Stomach smooth muscle (tissue), 2 donors: ENCODE measurements around the gene FOXJ3.

Experiments used
- H3K27ac ChIP-seq: one replicate; pipeline ENCODE4 v1.7.0; 2013; ENCODE audit warnings: mild to moderate bottlenecking, low read length, inconsistent platforms
- H3K27me3 ChIP-seq, 2 donors: one replicate each; pipeline ENCODE4 v1.7.0; 2013; ENCODE audit warnings: low read length in 2 of 2; ENCODE audit not compliant: insufficient read depth in 2 of 2, control insufficient read depth in 1 of 2
- H3K36me3 ChIP-seq, 2 donors: one replicate each; pipeline ENCODE4 v1.7.0; 2013; ENCODE audit warnings: low read length in 2 of 2; ENCODE audit not compliant: control insufficient read depth in 2 of 2, insufficient read depth in 2 of 2
- H3K4me1 ChIP-seq: one replicate; pipeline ENCODE4 v1.7.0; 2013; ENCODE audit warnings: low read length; ENCODE audit not compliant: control insufficient read depth, insufficient read depth
- H3K4me3 ChIP-seq, 2 donors: one replicate each; pipeline ENCODE4 v1.7.0; 2013; ENCODE audit warnings: low read length in 2 of 2
- H3K9ac ChIP-seq, 2 donors: one replicate each; pipeline ENCODE4 v1.7.0; 2013; ENCODE audit warnings: low read length in 2 of 2, mild to moderate bottlenecking in 1 of 2
- H3K9me3 ChIP-seq, 2 donors: one replicate each; pipeline ENCODE4 v1.7.0; 2013; ENCODE audit warnings: low read length in 2 of 2; ENCODE audit not compliant: control insufficient read depth in 2 of 2
- donor health status: healthy.
- donor health status: Pancreatic carcinoma.

Gene FOXJ3

DNA sequence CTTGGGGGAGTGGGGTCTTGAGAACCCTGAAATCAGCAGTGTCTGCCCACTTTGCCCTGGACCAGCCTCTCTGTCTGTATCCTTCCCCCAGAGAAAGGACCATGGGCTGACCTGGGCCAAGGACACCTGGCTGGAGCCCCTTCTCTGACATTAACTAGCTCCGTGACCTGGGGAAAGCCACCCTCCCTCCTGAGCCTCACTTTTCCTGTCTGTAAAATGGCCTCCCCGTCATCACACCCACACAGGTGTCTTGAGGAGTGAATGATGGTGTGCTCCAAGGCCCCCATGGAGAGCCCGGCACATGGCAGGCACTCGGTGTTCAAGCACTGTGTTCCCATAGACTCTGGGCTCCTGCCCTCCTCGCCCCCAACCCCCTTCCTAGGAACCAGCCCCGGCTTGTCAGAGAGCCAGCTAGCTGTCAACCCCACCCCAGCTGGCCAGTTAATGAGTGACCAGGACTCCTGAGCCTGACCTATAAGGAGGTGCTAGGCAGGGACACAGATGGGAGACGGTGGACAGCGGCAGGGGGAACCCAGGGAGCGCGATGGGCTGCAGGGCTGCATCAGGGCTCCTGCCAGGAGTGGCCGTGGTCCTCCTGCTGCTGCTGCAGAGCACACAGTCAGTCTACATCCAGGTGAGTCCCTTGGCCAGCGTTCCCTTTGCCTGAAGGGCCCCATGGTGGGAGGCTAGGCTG lies 182.0 kb downstream of the FOXJ3 start, which contains the start of gene GUCA2B:
TSS of gene GUCA2B (plus strand) at position 504 of the 694 bp plus-strand sequence. CDS start at position 545, 41 bp downstream.
- Histone ChIP-seq H3K27ac (no peak within 1 kb of the TSS), H3K4me3 (no peak within 1 kb of the TSS), H3K9ac (no peak within 1 kb of the TSS)

DNA sequence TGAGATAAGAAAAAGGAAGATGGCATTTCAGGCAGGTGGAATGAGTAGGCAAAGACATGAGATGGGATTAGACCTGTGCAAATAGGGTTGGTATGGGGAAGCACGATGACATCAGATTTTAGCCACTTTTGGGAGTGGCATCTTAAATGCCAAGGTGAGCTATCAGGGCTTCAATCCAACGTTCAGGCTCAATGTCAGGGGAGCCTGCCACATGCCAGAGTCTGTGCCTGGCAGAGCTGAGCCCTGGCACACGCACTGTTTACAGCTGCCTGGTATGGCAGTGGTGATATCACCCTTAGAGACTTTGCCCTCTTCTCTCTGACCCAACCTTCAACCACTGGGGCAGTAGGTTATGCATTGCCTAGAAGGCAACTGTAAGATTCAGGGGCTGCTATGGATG lies 182.9 kb downstream of the FOXJ3 start:
- Histone ChIP-seq H3K27ac (no peak overlapping the region), H3K4me1 (no peaks in the 10 kb centered on the region), H3K9ac (no peak overlapping the region)

More for the DNA sequence above, 182.0 kb downstream of the FOXJ3 start, which contains the start of gene GUCA2B:
- Histone ChIP-seq H3K27me3 (peaks cover 5 to 11% of the 10 kb centered on the region in 2 donors), H3K4me1 (no peaks in the 10 kb centered on the region), H3K36me3 (no peaks in the 10 kb centered on the region), H3K9me3 (no peaks in the 10 kb centered on the region)

DNA sequence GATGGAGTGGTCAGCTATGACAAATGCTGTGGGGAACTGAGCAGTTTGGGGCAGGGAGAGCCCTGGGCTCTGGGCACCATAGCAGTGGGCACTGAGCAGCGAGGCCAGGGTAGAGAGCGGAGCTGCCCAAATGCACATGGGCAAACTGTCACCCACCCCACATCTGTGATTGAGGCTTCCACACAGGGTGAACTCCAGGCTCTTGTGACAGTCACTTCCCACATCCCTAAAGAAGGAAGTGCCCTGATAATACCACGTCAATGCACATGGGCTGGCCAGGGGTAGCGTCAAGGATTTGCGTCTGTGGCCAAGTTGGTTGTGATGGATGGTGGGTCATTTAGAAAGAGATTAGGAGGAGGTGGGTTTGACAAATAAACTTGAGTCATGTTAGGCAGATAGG lies 184.4 kb downstream of the FOXJ3 start:
- no peaks in the 10 kb centered on the region for H3K4me1 ChIP-seq
- no peaks in the 10 kb centered on the region for H3K36me3 ChIP-seq
- peaks cover 18 to 25% of the 10 kb centered on the region in 2 donors for H3K27me3 ChIP-seq
- H3K9me3 ChIP-seq = no peaks in the 10 kb centered on the region
- H3K4me3 ChIP-seq = no peak overlapping the region
- H3K9ac ChIP-seq = no peak overlapping the region
- no peak overlapping the region for H3K27ac ChIP-seq

More for the DNA sequence above, 182.9 kb downstream of the FOXJ3 start:
- Histone ChIP-seq H3K4me3 (no peak overlapping the region), H3K9me3 (no peaks in the 10 kb centered on the region), H3K36me3 (no peaks in the 10 kb centered on the region), H3K27me3 (peaks cover 11 to 14% of the 10 kb centered on the region in 2 donors)

DNA sequence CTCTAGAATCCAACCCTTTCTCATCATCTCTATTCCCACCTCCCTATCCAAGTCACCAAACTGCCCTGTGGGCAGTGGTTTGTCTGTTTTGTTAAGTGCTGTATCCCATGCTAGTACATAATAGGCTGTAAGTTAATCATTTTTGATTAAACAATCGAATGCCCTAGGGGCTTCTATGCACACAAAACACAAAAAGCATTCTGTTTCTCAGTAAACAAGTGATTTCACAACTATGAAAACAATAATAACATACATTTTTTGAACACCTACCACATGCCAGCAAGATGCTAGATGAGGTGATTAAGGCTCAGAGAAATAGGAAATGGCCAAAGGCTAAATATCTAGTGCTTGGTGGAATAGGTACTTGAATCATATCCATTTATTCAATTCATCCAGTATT lies 186.9 kb downstream of the FOXJ3 start:
- Histone ChIP-seq H3K9ac (no peak overlapping the region), H3K27me3 (peaks cover 26 to 35% of the 10 kb centered on the region in 2 donors), H3K4me1 (no peaks in the 10 kb centered on the region), H3K4me3 (no peak overlapping the region), H3K27ac (no peak overlapping the region), H3K36me3 (no peaks in the 10 kb centered on the region), H3K9me3 (no peaks in the 10 kb centered on the region)

DNA sequence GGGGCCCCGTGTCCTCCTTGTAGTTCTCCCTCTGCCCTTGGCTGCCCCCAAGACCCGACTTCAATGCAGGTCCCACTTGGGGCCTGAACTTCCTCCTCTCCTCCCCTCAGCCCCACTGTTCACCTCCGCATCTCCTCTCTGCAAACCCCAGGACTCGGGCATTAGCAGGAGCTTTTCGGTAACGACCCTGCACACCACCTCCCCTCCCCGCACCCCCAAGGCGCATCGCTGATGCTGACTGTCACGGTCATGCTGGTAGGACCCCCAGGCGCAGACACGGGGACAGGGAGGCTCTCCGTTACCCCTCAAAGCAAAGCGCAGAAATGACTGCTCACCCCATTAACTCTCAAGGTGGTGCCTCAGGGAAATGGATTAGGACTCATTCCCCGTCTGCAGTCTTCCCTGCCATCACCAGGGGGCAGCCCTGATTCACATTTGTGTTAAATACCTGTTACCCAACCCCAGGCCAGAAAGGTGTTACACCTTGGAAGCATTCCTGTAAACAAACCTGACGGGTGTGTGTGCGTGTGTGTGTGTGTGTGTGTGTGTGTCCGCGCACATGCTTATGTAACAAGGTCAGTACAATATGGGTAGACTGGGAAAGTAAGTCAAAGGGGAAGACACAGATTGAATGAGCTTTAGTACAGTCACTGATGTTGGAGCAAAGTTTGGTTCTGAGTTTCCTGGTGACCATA lies 188.3 kb downstream of the FOXJ3 start:
- Histone ChIP-seq H3K9ac (no peak overlapping the region), H3K27me3 (peaks cover 29 to 45% of the 10 kb centered on the region in 2 donors), H3K9me3 (no peaks in the 10 kb centered on the region), H3K4me3 (no peak overlapping the region), H3K36me3 (no peaks in the 10 kb centered on the region), H3K4me1 (no peaks in the 10 kb centered on the region), H3K27ac (no peak overlapping the region)

DNA sequence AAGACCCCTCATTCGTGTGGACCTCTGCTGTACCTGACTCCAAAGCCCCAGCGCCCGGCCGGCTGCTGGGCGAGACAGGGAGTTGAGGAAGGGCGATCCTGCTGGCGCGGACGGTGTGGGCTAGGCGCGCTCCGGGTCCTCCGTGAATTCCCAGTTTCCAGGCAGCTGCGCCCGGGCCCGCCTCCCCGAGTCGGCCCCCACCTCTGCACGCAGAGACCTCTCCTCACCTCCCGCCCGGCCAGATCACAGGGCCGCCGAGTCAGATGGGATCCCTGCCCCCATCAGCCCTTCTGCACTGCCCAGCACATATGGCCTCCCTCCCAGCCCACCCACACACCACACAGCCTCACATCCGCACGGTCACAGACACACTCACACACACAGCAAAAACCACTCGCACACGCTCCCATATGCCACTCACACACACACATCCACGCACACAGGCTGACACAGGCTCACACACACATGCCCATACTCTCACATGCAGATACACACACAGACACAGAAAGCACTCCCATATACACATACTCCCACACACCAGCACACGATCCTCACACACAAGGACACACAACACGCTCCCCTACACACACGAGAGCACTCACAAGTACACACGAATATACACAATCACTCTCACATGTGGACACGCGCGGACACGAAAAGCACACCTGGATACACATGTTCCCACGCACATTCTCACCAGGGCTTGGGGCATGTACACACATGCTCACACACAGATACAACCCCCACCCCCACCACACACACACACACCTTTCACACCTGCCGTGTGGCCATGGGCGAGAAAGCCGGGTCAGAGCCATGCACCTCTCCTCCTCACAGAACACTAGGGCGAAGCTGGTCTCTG lies 189.0 kb downstream of the FOXJ3 start:
- H3K4me3 ChIP-seq = no peak overlapping the region

DNA sequence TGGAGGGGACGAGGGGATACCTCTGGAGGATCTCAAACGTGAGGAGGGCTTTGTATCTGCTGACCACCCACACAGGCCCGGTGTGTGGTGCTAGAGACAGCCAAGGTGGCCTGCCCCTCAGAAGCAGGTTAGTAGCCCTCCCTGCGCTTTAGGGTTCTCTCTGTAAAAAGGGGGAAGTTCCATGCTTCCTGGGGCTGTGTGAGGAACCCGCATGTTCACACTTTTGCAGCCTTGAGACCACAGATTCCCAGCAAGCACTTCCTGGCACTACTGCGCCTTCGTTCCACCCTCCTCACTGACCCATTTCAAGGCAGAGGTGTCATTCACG lies 189.7 kb downstream of the FOXJ3 start:
- Histone ChIP-seq H3K27ac (no peak overlapping the region), H3K27me3 (peaks cover 27 to 42% of the 10 kb centered on the region in 2 donors), H3K4me1 (no peaks in the 10 kb centered on the region), H3K36me3 (no peaks in the 10 kb centered on the region), H3K9ac (no peak overlapping the region), H3K4me3 (no peak overlapping the region), H3K9me3 (no peaks in the 10 kb centered on the region)

More for the DNA sequence above, 189.0 kb downstream of the FOXJ3 start:
- Histone ChIP-seq H3K27ac (no peak overlapping the region), H3K9ac (no peak overlapping the region), H3K36me3 (no peaks in the 10 kb centered on the region), H3K27me3 (peaks cover 29 to 46% of the 10 kb centered on the region in 2 donors), H3K4me1 (no peaks in the 10 kb centered on the region), H3K9me3 (no peaks in the 10 kb centered on the region)

DNA sequence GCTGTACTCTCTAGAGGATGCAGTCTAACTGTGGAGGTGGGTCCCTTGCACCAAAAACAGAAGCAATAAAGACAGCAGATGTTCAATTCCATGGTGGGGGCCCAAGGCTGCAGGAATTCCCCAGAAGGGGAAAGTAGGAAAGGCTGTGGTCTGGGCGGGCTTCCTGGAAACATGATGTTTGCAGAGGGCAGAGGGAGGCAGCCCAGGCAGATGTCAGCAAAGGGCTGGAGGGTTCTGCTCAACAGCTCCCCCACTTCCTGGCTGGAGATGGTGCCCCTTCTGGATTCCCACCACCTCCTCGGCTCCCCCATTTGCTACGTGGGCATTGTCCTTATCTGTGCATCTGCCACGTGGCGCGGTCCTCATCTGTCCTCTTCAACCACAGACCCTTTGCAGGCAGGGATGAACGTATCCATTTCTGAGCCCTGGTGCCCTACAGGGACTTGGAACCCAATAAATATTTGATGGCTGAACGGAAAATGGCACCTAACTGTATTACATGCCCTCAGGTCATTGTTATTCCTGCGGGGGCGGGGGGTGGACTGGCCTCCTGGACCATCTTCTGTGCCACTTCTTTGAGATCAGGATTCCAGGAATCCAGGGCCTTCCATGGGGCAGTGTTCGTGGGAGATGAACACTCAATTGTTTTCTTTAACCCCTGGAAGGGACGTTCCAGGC lies 190.2 kb downstream of the FOXJ3 start:
- Histone ChIP-seq H3K27me3 (peaks cover 27 to 42% of the 10 kb centered on the region in 2 donors), H3K36me3 (no peaks in the 10 kb centered on the region)

DNA sequence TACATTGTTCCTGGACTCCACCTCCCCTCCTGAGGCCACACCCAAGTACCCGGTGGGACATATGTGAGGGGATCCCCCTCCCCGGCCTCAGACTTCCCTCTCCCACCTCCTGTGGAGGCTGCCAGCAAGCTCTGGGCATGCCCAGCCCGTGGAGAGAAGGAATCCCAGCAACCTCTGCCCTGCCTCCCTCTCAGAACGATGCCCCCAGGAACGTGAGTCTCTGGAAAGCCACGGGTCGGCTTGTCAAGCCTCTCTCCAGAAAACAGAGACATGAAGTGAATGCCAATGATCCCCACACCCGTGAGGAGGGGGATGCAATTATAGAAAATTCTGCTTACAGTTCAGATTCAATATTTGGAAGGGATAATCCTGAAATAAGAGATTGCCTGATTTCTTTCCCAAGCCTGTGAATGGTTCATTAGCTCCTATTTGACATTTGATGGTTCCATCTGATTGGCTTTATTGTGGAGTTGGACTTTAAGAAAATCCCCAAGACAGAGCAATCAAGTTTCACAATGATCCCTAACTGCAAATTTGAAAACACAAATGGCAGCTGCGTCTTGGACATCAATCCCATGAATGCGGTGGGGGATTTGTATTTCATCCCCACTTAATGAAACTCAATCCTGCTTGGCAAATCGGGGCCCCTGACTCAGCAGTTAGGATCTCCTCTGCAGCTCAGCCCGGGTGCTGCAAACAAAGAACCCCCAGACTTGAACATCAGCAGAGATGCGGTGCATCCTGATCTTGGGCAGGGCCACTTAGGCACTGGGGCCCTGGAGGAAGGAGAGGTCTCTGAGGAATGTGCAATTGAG lies 190.9 kb downstream of the FOXJ3 start:
- no peak overlapping the region for H3K27ac ChIP-seq
- H3K4me1 ChIP-seq = no peaks in the 10 kb centered on the region
- no peaks in the 10 kb centered on the region for H3K9me3 ChIP-seq
- no peak overlapping the region for H3K4me3 ChIP-seq
- peaks cover 28 to 42% of the 10 kb centered on the region in 2 donors for H3K27me3 ChIP-seq
- H3K9ac ChIP-seq = no peak overlapping the region
- no peaks in the 10 kb centered on the region for H3K36me3 ChIP-seq

More for the DNA sequence above, 190.2 kb downstream of the FOXJ3 start:
- Histone ChIP-seq H3K4me3 (no peak overlapping the region), H3K4me1 (no peaks in the 10 kb centered on the region), H3K9me3 (no peaks in the 10 kb centered on the region), H3K27ac (no peak overlapping the region), H3K9ac (no peak overlapping the region)
